ENCODE results near the gene ABCB11.

- TF ChIP-seq ELF4 (IDR thresholded peaks at IDR 0.05) (no peak), SP1 (IDR thresholded peaks at IDR 0.05) (no peak), NFRKB (IDR thresholded peaks at IDR 0.05) (no peak), SUZ12 (IDR thresholded peaks at IDR 0.05) (no peak), FOXA1 (IDR thresholded peaks at IDR 0.05) (no peak), HDGF (IDR thresholded peaks at IDR 0.05; ENCODE audit: borderline replicate concordance) (no peak), TARDBP (IDR thresholded peaks at IDR 0.05) (no peak), ZNF384 (IDR thresholded peaks at IDR 0.05) (no peak), ARNT (IDR thresholded peaks at IDR 0.05) (no peak)
These were observed 49.3 kb upstream of the ABCB11 start for GRCh38 chr2:169080250-169081069.

Data from HEK293T (cell line).